ENCODE results near the gene RNF43.

Gene RNF43

DNA sequence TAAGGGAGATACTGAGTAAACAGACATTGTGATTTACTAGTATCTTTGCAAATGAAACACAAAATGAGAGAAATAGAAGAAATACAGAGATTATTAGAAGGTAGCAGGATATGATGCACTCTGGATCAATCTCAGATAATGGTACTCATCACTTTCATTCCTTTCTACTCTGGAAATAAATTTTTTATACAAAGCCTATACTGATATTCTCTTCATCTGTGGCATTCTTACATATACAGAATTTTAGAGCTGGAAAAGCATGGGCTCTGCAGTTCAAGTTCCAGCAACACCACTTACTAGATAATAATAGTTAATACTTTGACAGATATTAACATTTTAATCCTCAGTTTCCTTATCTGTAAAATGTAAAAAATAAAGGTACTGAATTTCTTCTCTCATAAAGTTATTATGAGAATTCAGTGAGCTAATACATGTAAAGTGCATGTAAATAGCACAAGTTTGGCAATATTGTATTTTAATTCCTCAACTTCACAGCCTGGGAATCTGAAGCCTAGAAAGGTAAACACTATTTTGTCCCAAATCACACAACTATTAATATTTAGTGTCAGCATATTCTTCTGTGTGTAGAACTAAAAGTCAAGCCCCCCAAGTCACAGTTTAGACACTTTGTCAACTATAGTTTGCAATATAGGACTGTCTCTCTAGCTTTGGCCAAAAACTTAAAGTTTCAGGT is 6.5 kb downstream of the RNF43 start:
- no peak overlapping the region for H3K4me3 ChIP-seq (ENCODE audit: low read depth, low read length)
- TF ChIP-seq, protein P1, sequence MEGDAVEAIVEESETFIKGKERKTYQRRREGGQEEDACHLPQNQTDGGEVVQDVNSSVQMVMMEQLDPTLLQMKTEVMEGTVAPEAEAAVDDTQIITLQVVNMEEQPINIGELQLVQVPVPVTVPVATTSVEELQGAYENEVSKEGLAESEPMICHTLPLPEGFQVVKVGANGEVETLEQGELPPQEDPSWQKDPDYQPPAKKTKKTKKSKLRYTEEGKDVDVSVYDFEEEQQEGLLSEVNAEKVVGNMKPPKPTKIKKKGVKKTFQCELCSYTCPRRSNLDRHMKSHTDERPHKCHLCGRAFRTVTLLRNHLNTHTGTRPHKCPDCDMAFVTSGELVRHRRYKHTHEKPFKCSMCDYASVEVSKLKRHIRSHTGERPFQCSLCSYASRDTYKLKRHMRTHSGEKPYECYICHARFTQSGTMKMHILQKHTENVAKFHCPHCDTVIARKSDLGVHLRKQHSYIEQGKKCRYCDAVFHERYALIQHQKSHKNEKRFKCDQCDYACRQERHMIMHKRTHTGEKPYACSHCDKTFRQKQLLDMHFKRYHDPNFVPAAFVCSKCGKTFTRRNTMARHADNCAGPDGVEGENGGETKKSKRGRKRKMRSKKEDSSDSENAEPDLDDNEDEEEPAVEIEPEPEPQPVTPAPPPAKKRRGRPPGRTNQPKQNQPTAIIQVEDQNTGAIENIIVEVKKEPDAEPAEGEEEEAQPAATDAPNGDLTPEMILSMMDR (IDR thresholded peaks at IDR 0.05; ENCODE audit: borderline replicate concordance, insufficient read depth, low read depth, low read length), result no peak

DNA sequence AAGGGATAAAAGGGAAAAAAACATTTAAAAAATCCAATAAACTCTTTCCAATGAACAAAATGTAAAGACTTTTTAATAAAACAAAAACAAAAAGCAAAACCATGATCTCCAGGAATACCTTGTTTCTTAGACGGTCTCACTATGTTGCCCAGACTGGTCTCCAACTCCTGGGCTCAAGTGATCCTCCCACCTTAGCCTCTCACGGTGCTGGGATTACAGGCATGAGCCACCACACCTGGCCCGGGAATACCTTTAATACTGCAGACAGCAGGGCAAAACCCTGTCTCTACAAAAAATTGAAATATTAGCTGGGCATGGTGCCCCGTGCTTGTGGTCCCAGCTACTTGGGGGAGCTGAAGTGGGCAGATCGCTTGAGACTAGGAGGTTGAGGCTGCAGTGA is 7.9 kb downstream of the RNF43 start:
- TF ChIP-seq, protein P1 (IDR thresholded peaks at IDR 0.05; ENCODE audit: borderline replicate concordance, insufficient read depth, low read depth, low read length), result no peak
- no peak overlapping the region for H3K4me3 ChIP-seq (ENCODE audit: low read depth, low read length)

GRCh38 chr17:58403311-58403710 is 14.0 kb downstream of the RNF43 start:
- no peak overlapping the region for H3K4me3 ChIP-seq (ENCODE audit: low read depth, low read length)
- TF ChIP-seq, protein P1 (IDR thresholded peaks at IDR 0.05; ENCODE audit: borderline replicate concordance, insufficient read depth, low read depth, low read length), result no peak

DNA sequence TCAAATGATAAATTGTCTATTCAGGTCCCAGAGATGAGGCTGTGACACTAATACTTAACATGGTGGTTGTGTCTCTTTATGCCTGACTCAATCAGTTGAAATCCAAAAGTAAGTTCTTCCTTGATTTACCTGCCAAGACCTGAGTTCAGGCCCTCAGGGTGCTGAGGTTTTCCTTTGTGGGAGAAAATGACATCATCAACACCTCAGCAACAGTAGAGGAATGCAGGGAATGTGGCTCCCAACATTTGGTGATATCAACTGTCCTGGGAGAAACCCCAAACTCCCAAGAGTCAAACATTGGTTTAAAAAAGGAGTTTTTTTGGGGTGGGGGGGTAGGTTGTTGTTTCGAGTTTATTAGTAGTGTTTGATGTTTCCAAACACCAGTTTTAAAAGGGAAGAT is 14.7 kb downstream of the RNF43 start:
- TF ChIP-seq, protein P1 (IDR thresholded peaks at IDR 0.05; ENCODE audit: borderline replicate concordance, insufficient read depth, low read depth, low read length), result no peak
- H3K4me3 ChIP-seq (ENCODE audit: low read depth, low read length), result no peak overlapping the region

GRCh38 chr17:58402047-58402446 is 15.3 kb downstream of the RNF43 start:
- TF ChIP-seq, protein P1 (IDR thresholded peaks at IDR 0.05; ENCODE audit: borderline replicate concordance, insufficient read depth, low read depth, low read length), result no peak
- H3K4me3 ChIP-seq (ENCODE audit: low read depth, low read length), result no peak overlapping the region

- TF ChIP-seq, protein P1 (IDR thresholded peaks at IDR 0.05; ENCODE audit: borderline replicate concordance, insufficient read depth, low read depth, low read length), result no peak
- H3K4me3 ChIP-seq (ENCODE audit: low read depth, low read length), result no peak overlapping the region
Measured at GRCh38 chr17:58401287-58401686, 16.0 kb downstream of the RNF43 start.

DNA sequence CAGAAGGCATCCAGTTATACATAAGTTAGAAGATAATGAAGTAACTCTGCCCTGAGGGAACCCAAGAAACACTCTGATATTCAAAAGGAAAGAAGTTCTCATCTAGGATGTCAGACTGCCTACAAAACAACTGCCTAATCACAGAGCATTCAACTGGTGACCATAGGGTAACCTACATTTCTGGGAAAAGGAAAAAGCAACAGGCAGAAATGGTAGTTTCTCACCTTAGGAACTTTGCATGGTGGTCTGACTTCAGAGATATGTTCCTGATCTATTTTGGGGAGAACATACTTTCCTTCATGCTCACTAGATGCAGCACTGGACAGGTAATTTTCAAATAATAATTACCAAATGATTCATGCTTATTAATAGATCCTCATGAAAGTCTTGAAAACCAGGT is 16.5 kb downstream of the RNF43 start:
- H3K4me3 ChIP-seq (ENCODE audit: low read depth, low read length), result no peak overlapping the region
- TF ChIP-seq, protein P1 (IDR thresholded peaks at IDR 0.05; ENCODE audit: borderline replicate concordance, insufficient read depth, low read depth, low read length), result no peak
